Muscle of leg (tissue), 16 donors: Measurements from ENCODE around the gene NOTO. TPM values are rescaled to one million over a fixed set of nuclear protein-coding genes. Genes with fewer than 3 reads are reported as not detected.
"Not testable (repeated sequence)": the region's sequence is repeated elsewhere in the genome, so short reads cannot be mapped to it uniquely, and the experiment has no call there.

Source experiments
- DNase-seq: peaks from one replicate; pipeline ENCODE4 v3.0.0; 2013
- H3K27ac ChIP-seq: one replicate; pipeline ENCODE4 v1.5.1; 2013; ENCODE audit warnings: mild to moderate bottlenecking, low read length, control low read depth
- H3K27me3 ChIP-seq: one replicate; pipeline ENCODE4 v1.6.1; 2013; ENCODE audit warnings: low read length; ENCODE audit not compliant: control insufficient read depth, insufficient read depth
- H3K36me3 ChIP-seq: one replicate; pipeline ENCODE4 v1.6.1; 2013; ENCODE audit warnings: low read length; ENCODE audit not compliant: control insufficient read depth, insufficient read depth
- H3K4me1 ChIP-seq: one replicate; pipeline ENCODE4 v1.6.1; 2013; ENCODE audit warnings: low read length; ENCODE audit not compliant: control insufficient read depth, insufficient read depth
- H3K4me3 ChIP-seq: one replicate; pipeline ENCODE4 v1.5.1; 2013; ENCODE audit warnings: low read length, control low read depth
- H3K9me3 ChIP-seq: replicated peaks from 2 replicates; pipeline ENCODE4 v1.6.1; 2013; ENCODE audit warnings: low read depth, low read length; ENCODE audit not compliant: control insufficient read depth
- WGBS: methylation state at CpG from one replicate; pipeline ENCODE4 v1.1.5; 2013; ENCODE audit warnings: missing lambda C conversion rate; ENCODE audit not compliant: insufficient coverage; 5-methylcytosine and 5-hydroxymethylcytosine counted together
- long read RNA-seq, 11 donors: transcript quantifications; one replicate each; lab custom pipeline, GENCODE V29; 2026
- polyA plus RNA-seq, 8 donors: library from polyadenylated mRNA; unstranded; fragments of 120-200 nt; gene quantifications; one replicate each; pipeline versions ENCODE4 v1.2.1 to v1.2.3, GENCODE V29; 2013; ENCODE audit warnings: inconsistent platforms in 1 of 8, low replicate concordance in 1 of 8; ENCODE audit not compliant: insufficient read length in 8 of 8, insufficient read depth in 1 of 8
- total RNA-seq: library from RNA; stranded (reverse); fragments of 120-200 nt; gene quantifications from one replicate; pipeline ENCODE4 v1.2.4, GENCODE V29; 2013

NOTO gene
- total RNA-seq, result not detected
- under 1 TPM in 5 of 8 donors, not detected in 3; 0.05 to 0.08 (median 0.05) TPM for polyA plus RNA-seq
- long read RNA-seq, donor 1, result 0 reads
- long read RNA-seq, donor 2, result 0 reads
- long read RNA-seq, donor 3, result 0 reads
- long read RNA-seq, donor 4, result 0 reads
- long read RNA-seq, donor 5, result 0 reads
- long read RNA-seq, donor 6, result 0 reads
- long read RNA-seq, donor 7, result 0 reads
- long read RNA-seq, donor 8, result 0 reads
- long read RNA-seq, donor 9, result 0 reads
- long read RNA-seq, donor 10, result 0 reads
- long read RNA-seq, donor 11, result 0 reads

GRCh38 chr2:73202156-73203054, at the start of gene NOTO:
Gene NOTO (plus strand): TSS chr2:73202574. CDS start chr2:73202667, 93 bp downstream.
- Histone ChIP-seq H3K4me1 (peaks cover 14% of the 10 kb centered on the region), H3K27ac (no peak within 1 kb of the TSS), H3K4me3 (no peak within 1 kb of the TSS), H3K9me3 (peaks cover 2% of the 10 kb centered on the region), H3K27me3 (peaks cover 66% of the 10 kb centered on the region), H3K36me3 (no peaks in the 10 kb centered on the region)
- no peak for DNase-seq
- WGBS, result under 1% methylated on average over 79 of the region's 87 CpGs

GRCh38 chr2:73156539-73157124, 45.7 kb upstream of the NOTO start:
- Histone ChIP-seq H3K36me3 (no peaks in the 10 kb centered on the region), H3K4me3 (no peak overlapping the region), H3K9me3 (no peaks in the 10 kb centered on the region), H3K4me1 (peaks cover 4% of the 10 kb centered on the region), H3K27ac (no peak overlapping the region), H3K27me3 (peaks cover 22% of the 10 kb centered on the region)
- DNase-seq, result peak; percentile 60
- WGBS, result 4% methylated on average over 21 of the region's 24 CpGs

DNA sequence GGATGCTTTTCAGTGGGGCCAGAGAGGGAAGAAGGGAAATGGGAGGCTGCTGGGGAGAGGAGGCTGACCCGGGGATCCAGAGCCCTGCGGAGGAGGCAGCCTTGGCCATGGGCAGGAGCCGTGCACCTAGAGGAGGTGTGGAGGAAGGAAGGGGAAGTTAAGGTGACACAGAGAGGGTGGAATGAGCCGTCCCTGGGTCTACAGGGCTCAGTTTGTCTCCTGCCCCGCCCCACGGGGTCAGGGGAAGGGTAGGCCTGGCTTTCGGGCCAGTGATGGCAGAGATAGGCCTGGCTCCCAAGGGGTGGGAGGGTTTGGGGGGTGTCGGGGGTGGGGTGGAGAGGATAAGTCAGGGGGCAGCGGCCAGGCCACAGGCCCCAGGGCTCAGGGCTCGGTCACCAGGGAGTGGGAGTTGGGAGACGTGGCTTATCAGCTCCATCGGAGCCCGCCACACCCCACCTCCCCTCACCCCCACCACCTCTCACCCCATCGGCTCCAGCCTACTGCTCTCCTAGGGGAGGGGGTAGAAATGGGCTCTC, 39.5 kb upstream of the NOTO start:
- Histone ChIP-seq H3K36me3 (no peaks in the 10 kb centered on the region), H3K27ac (no peak overlapping the region), H3K4me3 (no peak overlapping the region), H3K9me3 (no peaks in the 10 kb centered on the region), H3K4me1 (no peaks in the 10 kb centered on the region), H3K27me3 (peaks cover 4% of the 10 kb centered on the region)
- 69% methylated on average over 3 of the region's 14 CpGs for WGBS
- no peak for DNase-seq

- H3K4me1 ChIP-seq, result no peaks in the 10 kb centered on the region
- H3K4me3 ChIP-seq, result no peak overlapping the region
- H3K9me3 ChIP-seq, result no peaks in the 10 kb centered on the region
- no peaks in the 10 kb centered on the region for H3K36me3 ChIP-seq
- H3K27ac ChIP-seq, result no peak overlapping the region
- 25% methylated on average over 1 of the region's 10 CpGs for WGBS
- DNase-seq, result peak; percentile 68
- peaks cover 2% of the 10 kb centered on the region for H3K27me3 ChIP-seq
Measured at GRCh38 chr2:73163483-73164367, 38.6 kb upstream of the NOTO start.

- WGBS, result 0% methylated on average over 1 of the region's 11 CpGs
Measured at GRCh38 chr2:73165978-73166377, 36.4 kb upstream of the NOTO start.

GRCh38 chr2:73166813-73167212, 35.6 kb upstream of the NOTO start:
- not testable (repeated sequence) for H3K27me3 ChIP-seq, H3K36me3 ChIP-seq, H3K4me3 ChIP-seq, H3K4me1 ChIP-seq, H3K27ac ChIP-seq, H3K9me3 ChIP-seq, DNase-seq
- WGBS, result 69% methylated on average over 2 of the region's 8 CpGs

More at GRCh38 chr2:73165978-73166377, 36.4 kb upstream of the NOTO start:
- not testable (repeated sequence) for H3K27ac ChIP-seq, H3K27me3 ChIP-seq, H3K9me3 ChIP-seq, H3K4me3 ChIP-seq, DNase-seq, H3K36me3 ChIP-seq, H3K4me1 ChIP-seq

DNA sequence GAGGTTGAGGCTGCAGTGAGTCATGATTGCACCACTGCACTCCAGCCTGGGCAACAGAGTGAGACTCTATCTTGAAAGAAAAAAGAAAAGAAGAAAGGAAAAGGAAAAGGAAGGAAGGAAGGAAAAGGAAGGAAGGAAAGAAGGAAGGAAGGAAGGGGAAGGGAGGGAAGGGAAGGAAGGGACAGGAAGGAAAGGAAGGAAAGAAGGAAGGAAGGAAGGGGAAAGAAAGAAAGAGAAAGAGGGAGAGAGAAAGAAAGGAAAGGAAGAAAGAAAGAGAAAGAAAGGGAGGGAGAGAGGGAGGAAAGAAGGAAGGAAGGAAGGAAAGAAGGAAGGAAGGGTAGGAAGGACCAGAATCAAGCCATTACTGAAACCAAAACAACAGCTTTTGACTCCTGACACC, 34.0 kb upstream of the NOTO start:
- not testable (repeated sequence) for DNase-seq, H3K27ac ChIP-seq, H3K27me3 ChIP-seq

DNA sequence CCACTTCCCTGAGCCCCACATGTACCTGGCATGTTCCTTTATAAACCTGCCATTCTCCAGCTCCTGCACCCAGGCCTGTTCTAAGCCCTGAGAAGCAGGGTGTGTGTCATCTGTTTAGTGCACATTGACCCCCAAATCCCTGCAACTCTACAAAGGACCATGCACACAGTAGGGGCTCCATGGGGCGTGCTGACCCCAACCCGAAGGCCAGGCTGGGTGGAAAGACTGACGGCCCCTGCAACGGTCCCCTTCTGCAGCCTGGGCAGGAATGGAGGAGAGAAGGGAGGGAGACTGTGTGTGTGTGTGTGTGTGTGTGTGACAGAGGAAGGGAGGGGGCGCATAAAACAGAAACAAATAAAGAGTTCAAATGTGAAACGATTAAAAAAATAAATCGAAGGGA, 32.0 kb upstream of the NOTO start:
- H3K27ac ChIP-seq, H3K9me3 ChIP-seq, H3K4me3 ChIP-seq, DNase-seq, H3K4me1 ChIP-seq, H3K36me3 ChIP-seq: not testable (repeated sequence)
- peaks cover 19% of the 10 kb centered on the region for H3K27me3 ChIP-seq
- WGBS, result 50% methylated on average over 2 of the region's 7 CpGs

More for the DNA sequence above, 34.0 kb upstream of the NOTO start:
- H3K36me3 ChIP-seq, H3K9me3 ChIP-seq, H3K4me3 ChIP-seq, H3K4me1 ChIP-seq: not testable (repeated sequence)

GRCh38 chr2:73172963-73173362, 29.4 kb upstream of the NOTO start:
- WGBS, result 37% methylated on average over 4 of the region's 6 CpGs
- Histone ChIP-seq H3K4me3 (no peak overlapping the region), H3K9me3 (no peaks in the 10 kb centered on the region), H3K27me3 (peaks cover 44% of the 10 kb centered on the region), H3K4me1 (peaks cover 27% of the 10 kb centered on the region), H3K36me3 (no peaks in the 10 kb centered on the region), H3K27ac (no peak overlapping the region)
- no peak for DNase-seq
